HEK293 (cell line): ENCODE results near the gene TECR.

ENCODE experiments used
- CTCF ChIA-PET: fragments of 350-600 bp; formaldehyde crosslinking; extraction: SDS; loops from one replicate; lab custom pipeline; 2021; ENCODE audit warnings: antibody characterized with exemption; lab: Yijun Ruan, JAX
- POLR2A ChIA-PET: fragments of 300-600 bp; formaldehyde crosslinking; extraction: SDS; loops from one replicate; lab custom pipeline; 2020; ENCODE audit warnings: antibody characterized with exemption, inconsistent platforms; lab: Yijun Ruan, JAX
- H3K27ac ChIP-seq: fragments of 200-500 bp; sonication (Bioruptor generic); 2 replicates; pipeline ENCODE4 v1.5.1; 2014; ENCODE audit warnings: low read depth, low read length, control low read depth, inconsistent platforms; ENCODE audit errors: extremely low read depth
- H3K36me3 ChIP-seq, 2 experiments: fragments of 200-500 bp in 1 of 2; sonication (Bioruptor generic) in 1 of 2; 1 replicate in 1 of 2; 2 replicates in 1 of 2; pipeline ENCODE4 v1.5.1; 2014 to 2017; ENCODE audit warnings: inconsistent platforms in 2 of 2, low read length in 2 of 2; ENCODE audit not compliant: control insufficient read depth in 2 of 2, insufficient read depth in 1 of 2
- H3K4me1 ChIP-seq: fragments of 200-500 bp; sonication (Bioruptor generic); 2 replicates; pipeline ENCODE4 v1.5.1; 2014; ENCODE audit warnings: mild to moderate bottlenecking, low read length, inconsistent platforms; ENCODE audit not compliant: control insufficient read depth, insufficient read depth
- H3K4me3 ChIP-seq: 2 replicates; pipeline ENCODE4 v1.5.1; 2011; ENCODE audit warnings: low read depth, mild to moderate bottlenecking, control low read depth, low read length, moderate library complexity
- H3K9me3 ChIP-seq: fragments of 200-500 bp; sonication (Bioruptor generic); 2 replicates; pipeline ENCODE4 v1.5.1; 2014; ENCODE audit warnings: low read depth, low read length, inconsistent platforms; ENCODE audit not compliant: control insufficient read depth, insufficient read depth
- AEBP2 ChIP-seq: fragments of 450-650 bp; formaldehyde crosslinking; IDR thresholded peaks from 2 replicates; pipeline ENCODE4 v1.5.1; 2016; ENCODE audit warnings: missing biosample characterization, missing genetic modification characterization, borderline replicate concordance
- KLF16 ChIP-seq: fragments of 450-650 bp; formaldehyde crosslinking; IDR thresholded peaks from 2 replicates; pipeline ENCODE4 v1.5.1; 2017; ENCODE audit warnings: missing biosample characterization, missing genetic modification characterization
- KLF7 ChIP-seq: fragments of 450-650 bp; formaldehyde crosslinking; IDR thresholded peaks from 2 replicates; pipeline ENCODE4 v1.5.1; 2016; ENCODE audit warnings: missing biosample characterization, missing genetic modification characterization, borderline replicate concordance
- KLF8 ChIP-seq: fragments of 450-650 bp; formaldehyde crosslinking; IDR thresholded peaks from 2 replicates; pipeline ENCODE4 v1.5.1; 2016; ENCODE audit warnings: missing biosample characterization, missing genetic modification characterization
- PRDM6 ChIP-seq: fragments of 450-650 bp; formaldehyde crosslinking; IDR thresholded peaks from 2 replicates; pipeline ENCODE4 v1.5.1; 2017; ENCODE audit warnings: missing biosample characterization, missing genetic modification characterization
- RBAK ChIP-seq: fragments of 450-650 bp; formaldehyde crosslinking; IDR thresholded peaks from 2 replicates; pipeline ENCODE4 v1.5.1; 2016; ENCODE audit warnings: missing biosample characterization, missing genetic modification characterization
- SP7 ChIP-seq: fragments of 450-650 bp; formaldehyde crosslinking; IDR thresholded peaks from 2 replicates; pipeline ENCODE4 v1.5.1; 2016; ENCODE audit warnings: missing biosample characterization, missing genetic modification characterization
- ZBTB6 ChIP-seq: fragments of 450-650 bp; formaldehyde crosslinking; IDR thresholded peaks from 2 replicates; pipeline ENCODE4 v1.5.1; 2017; ENCODE audit warnings: missing biosample characterization, missing genetic modification characterization
- ZNF112 ChIP-seq: fragments of 450-650 bp; formaldehyde crosslinking; IDR thresholded peaks from 2 replicates; pipeline ENCODE4 v1.5.0; 2017; ENCODE audit warnings: missing biosample characterization, missing genetic modification characterization
- ZNF138 ChIP-seq: fragments of 450-650 bp; formaldehyde crosslinking; IDR thresholded peaks from 2 replicates; pipeline ENCODE4 v1.5.1; 2016; ENCODE audit warnings: missing biosample characterization, missing genetic modification characterization, borderline replicate concordance
- ZNF24 ChIP-seq: fragments of 450-650 bp; formaldehyde crosslinking; IDR thresholded peaks from 2 replicates; pipeline ENCODE4 v1.5.1; 2016; ENCODE audit warnings: missing biosample characterization, missing genetic modification characterization
- ZNF266 ChIP-seq: fragments of 450-650 bp; formaldehyde crosslinking; IDR thresholded peaks from 2 replicates; pipeline ENCODE4 v1.5.1; 2016; ENCODE audit warnings: missing biosample characterization, missing genetic modification characterization, low read depth
- ZNF394 ChIP-seq: fragments of 450-650 bp; formaldehyde crosslinking; IDR thresholded peaks from 2 replicates; pipeline ENCODE4 v1.5.1; 2016; ENCODE audit warnings: missing biosample characterization, missing genetic modification characterization, mild to moderate bottlenecking, moderate library complexity, borderline replicate concordance
- ZNF639 ChIP-seq: fragments of 450-650 bp; formaldehyde crosslinking; IDR thresholded peaks from 2 replicates; pipeline ENCODE4 v1.5.1; 2016; ENCODE audit warnings: missing biosample characterization, missing genetic modification characterization
- ZNF664 ChIP-seq: fragments of 450-650 bp; formaldehyde crosslinking; IDR thresholded peaks from 2 replicates; pipeline ENCODE4 v1.5.1; 2016; ENCODE audit warnings: missing biosample characterization, missing genetic modification characterization
- ZNF670 ChIP-seq: fragments of 450-650 bp; formaldehyde crosslinking; IDR thresholded peaks from 2 replicates; pipeline ENCODE4 v1.5.1; 2016; ENCODE audit warnings: missing biosample characterization, missing genetic modification characterization, low read depth
- ZNF677 ChIP-seq: fragments of 450-650 bp; IDR thresholded peaks from 2 replicates; pipeline ENCODE4 v1.5.0; 2018; ENCODE audit warnings: missing biosample characterization, mild to moderate bottlenecking, missing genetic modification characterization, moderate library complexity
- ZNF830 ChIP-seq: fragments of 450-650 bp; IDR thresholded peaks from 2 replicates; pipeline ENCODE4 v1.5.0; 2018; ENCODE audit warnings: missing biosample characterization, missing genetic modification characterization, low read depth, mild to moderate bottlenecking, moderate library complexity
- ZSCAN30 ChIP-seq: fragments of 450-650 bp; IDR thresholded peaks from 2 replicates; pipeline ENCODE4 v1.5.1; 2018; ENCODE audit warnings: missing biosample characterization, mild to moderate bottlenecking, missing genetic modification characterization, moderate library complexity
- TF ChIP-seq, protein P1 (sequence below): fragments of 450-650 bp; formaldehyde crosslinking; IDR thresholded peaks from 2 replicates; pipeline ENCODE4 v1.5.1; 2016; ENCODE audit warnings: missing biosample characterization, missing genetic modification characterization, borderline replicate concordance

TECR gene

DNA sequence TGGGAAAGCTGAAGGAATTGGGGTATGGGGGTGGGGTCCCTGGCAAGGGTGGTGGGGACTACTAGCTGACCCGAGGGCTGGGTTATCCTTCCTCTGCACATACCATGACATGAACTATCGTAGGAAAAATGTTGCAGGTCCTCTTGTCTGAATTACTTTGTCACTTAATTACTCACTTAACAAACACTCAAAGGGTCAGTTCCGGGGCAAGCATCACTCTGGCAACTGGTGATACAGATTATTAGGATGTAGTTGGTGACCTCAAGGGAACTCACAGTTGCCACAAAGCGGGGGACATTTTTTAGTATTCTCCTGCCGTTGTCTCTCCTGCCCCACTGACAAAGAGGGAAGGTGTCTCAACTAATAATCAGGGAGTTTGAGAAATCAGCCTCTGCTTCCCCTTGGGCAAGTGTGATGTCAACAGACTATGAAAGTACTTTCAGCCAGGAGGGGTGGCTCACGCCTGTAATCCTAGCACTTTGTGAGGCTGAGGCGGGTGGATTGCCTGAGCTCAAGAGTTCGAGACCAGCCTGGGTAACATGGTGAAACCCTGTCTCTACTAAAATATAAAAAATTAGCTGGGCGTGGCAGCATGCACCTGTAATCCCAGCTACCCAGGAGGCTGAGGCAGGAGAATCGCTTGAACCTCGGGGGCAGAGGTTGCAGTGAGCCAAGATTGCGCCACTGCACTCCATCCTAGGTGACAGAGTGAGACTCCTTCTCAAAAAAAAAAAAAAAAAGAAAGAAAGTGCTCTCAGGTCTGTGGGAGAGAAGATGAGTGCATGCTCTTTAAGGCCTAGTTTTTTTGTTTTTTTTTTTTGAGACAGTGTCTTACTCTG lies 21.5 kb upstream of the TECR start (continued):
- TF ChIP-seq, protein P1, sequence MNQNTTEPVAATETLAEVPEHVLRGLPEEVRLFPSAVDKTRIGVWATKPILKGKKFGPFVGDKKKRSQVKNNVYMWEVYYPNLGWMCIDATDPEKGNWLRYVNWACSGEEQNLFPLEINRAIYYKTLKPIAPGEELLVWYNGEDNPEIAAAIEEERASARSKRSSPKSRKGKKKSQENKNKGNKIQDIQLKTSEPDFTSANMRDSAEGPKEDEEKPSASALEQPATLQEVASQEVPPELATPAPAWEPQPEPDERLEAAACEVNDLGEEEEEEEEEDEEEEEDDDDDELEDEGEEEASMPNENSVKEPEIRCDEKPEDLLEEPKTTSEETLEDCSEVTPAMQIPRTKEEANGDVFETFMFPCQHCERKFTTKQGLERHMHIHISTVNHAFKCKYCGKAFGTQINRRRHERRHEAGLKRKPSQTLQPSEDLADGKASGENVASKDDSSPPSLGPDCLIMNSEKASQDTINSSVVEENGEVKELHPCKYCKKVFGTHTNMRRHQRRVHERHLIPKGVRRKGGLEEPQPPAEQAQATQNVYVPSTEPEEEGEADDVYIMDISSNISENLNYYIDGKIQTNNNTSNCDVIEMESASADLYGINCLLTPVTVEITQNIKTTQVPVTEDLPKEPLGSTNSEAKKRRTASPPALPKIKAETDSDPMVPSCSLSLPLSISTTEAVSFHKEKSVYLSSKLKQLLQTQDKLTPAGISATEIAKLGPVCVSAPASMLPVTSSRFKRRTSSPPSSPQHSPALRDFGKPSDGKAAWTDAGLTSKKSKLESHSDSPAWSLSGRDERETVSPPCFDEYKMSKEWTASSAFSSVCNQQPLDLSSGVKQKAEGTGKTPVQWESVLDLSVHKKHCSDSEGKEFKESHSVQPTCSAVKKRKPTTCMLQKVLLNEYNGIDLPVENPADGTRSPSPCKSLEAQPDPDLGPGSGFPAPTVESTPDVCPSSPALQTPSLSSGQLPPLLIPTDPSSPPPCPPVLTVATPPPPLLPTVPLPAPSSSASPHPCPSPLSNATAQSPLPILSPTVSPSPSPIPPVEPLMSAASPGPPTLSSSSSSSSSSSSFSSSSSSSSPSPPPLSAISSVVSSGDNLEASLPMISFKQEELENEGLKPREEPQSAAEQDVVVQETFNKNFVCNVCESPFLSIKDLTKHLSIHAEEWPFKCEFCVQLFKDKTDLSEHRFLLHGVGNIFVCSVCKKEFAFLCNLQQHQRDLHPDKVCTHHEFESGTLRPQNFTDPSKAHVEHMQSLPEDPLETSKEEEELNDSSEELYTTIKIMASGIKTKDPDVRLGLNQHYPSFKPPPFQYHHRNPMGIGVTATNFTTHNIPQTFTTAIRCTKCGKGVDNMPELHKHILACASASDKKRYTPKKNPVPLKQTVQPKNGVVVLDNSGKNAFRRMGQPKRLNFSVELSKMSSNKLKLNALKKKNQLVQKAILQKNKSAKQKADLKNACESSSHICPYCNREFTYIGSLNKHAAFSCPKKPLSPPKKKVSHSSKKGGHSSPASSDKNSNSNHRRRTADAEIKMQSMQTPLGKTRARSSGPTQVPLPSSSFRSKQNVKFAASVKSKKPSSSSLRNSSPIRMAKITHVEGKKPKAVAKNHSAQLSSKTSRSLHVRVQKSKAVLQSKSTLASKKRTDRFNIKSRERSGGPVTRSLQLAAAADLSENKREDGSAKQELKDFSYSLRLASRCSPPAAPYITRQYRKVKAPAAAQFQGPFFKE (tag by site-specific recombination): no peak
- TF ChIP-seq ZNF664 (tag by site-specific recombination) (peak; percentile 5; the same call in 1 of the 2 replicates), ZNF394 (0 out of 2 replicates have a peak, but pooled peaks have one; percentile 8), RBAK (no peak), ZSCAN30 (tag by site-specific recombination) (no peak), KLF7 (0 out of 2 replicates have a peak, but pooled peaks have one; percentile 22), ZNF677 (tag by site-specific recombination) (no peak), ZNF24 (no peak), ZNF112 (tag by site-specific recombination) (no peak), ZNF830 (no peak), ZNF639 (no peak)

GRCh38 chr19:14510311-14511228 lies 18.8 kb upstream of the TECR start:
- CTCF ChIA-PET: interaction anchor here (0.7 kb wide), 1 partner anchor 715 kb away, joined by 3 read pairs; no protein-coding TSS in a partner anchor
- peaks cover 3 to 21% of the 10 kb centered on the region in 2 experiments; a peak in 1 of 3 replicates for H3K36me3 ChIP-seq
- no peaks in the 10 kb centered on the region; the same call in 1 of the 2 replicates for H3K4me1 ChIP-seq
- no peak overlapping the region for H3K4me3 ChIP-seq
- POLR2A ChIA-PET: interaction anchor here (0.7 to 2.0 kb wide), 6 partner anchors 8 to 179 kb away, joined by 4 to 8 read pairs (median 5); partner anchors contain the start of genes DNAJB1, GIPC1 and ZNF333
- H3K9me3 ChIP-seq: no peaks in the 10 kb centered on the region
- no peak overlapping the region for H3K27ac ChIP-seq
- peak; percentile 74; the same call in 1 of the 2 replicates for TF ChIP-seq PRDM6 (tag by site-specific recombination)
- TF ChIP-seq ZNF670: no peak
- TF ChIP-seq ZNF138 (tag by site-specific recombination): no peak
- no peak for TF ChIP-seq KLF16 (tag by site-specific recombination)
- no peak for TF ChIP-seq AEBP2 (tag by site-specific recombination)
- TF ChIP-seq SP7 (tag by site-specific recombination): peak; percentile 38
- TF ChIP-seq KLF7: 0 out of 2 replicates have a peak, but pooled peaks have one; percentile 36
- no peak for TF ChIP-seq ZBTB6
- TF ChIP-seq KLF8: 0 out of 2 replicates have a peak, but pooled peaks have one; percentile 28
- no peak for TF ChIP-seq ZNF266 (tag by site-specific recombination)
